HepG2 (cell line): ENCODE measurements around the gene KLHL36. TPM values are rescaled to one million over a fixed set of nuclear protein-coding genes. Genes with fewer than 3 reads are reported as not detected.
A peak's percentile ranks its signal among the peaks of the same experiment; 100 is the strongest.

Experiments used
- ATAC-seq: fragments of 200-7000 bp; cut with Tn5 transposase; 3 replicates; pipeline ENCODE4 v1.9.1; 2020; ENCODE audit warnings: mild to moderate bottlenecking, moderate library complexity
- BruUV-seq: library from RNA; stranded (reverse); fragments of 400-500 nt; replicated peaks from 2 replicates; lab custom pipeline; 2021; lab: Mats Ljungman, UMichigan
- CTCF ChIA-PET: fragments of 300-600 bp; formaldehyde crosslinking; extraction: SDS; loops from one replicate; lab custom pipeline; 2021; ENCODE audit warnings: low total read pairs, inconsistent platforms, low intra/inter-chr PET ratio; lab: Yijun Ruan, JAX
- POLR2A ChIA-PET: fragments of 350-600 bp; sonication (Branson Sonifier 250); formaldehyde crosslinking; loops from one replicate; lab custom pipeline; 2020; ENCODE audit warnings: antibody characterized with exemption, inconsistent platforms; lab: Yijun Ruan, JAX
- DNase-seq: peaks from one replicate; pipeline ENCODE4 v3.0.0-alpha.2; 2015; ENCODE audit warnings: low spot score
- FAIRE-seq: peaks from 3 replicates; lab custom pipeline; 2011; peaks lifted over from hg19 to GRCh38; lab: Jason Lieb, UNC
- H2AFZ ChIP-seq: one replicate; pipeline ENCODE4 v1.6.1; 2011; ENCODE audit warnings: low read length, inconsistent platforms
- H3K27ac ChIP-seq: fragments of 300-600 bp; 3 replicates; pipeline ENCODE4 v1.8.0; 2011; ENCODE audit warnings: mixed run types, mild to moderate bottlenecking, mixed read lengths, low read length, inconsistent platforms; ENCODE audit not compliant: insufficient read depth; ENCODE audit errors: extremely low read length
- H3K27me3 ChIP-seq, 2 experiments: fragments of 200-600 bp in 1 of 2; 2 replicates in 1 of 2; 3 replicates in 1 of 2; pipeline versions ENCODE4 v1.6.0 to v1.8.0; 2011; ENCODE audit warnings: low read length in 2 of 2, mild to moderate bottlenecking in 2 of 2, moderate library complexity in 2 of 2, inconsistent platforms in 1 of 2; ENCODE audit not compliant: insufficient read depth in 2 of 2, control insufficient read depth in 1 of 2
- H3K36me3 ChIP-seq, 2 experiments: fragments of 200-600 bp in 1 of 2; replicated peaks in 1 of 2; 2 replicates in 1 of 2; 3 replicates in 1 of 2; pipeline versions ENCODE4 v1.5.1 to v1.8.0; 2011; ENCODE audit warnings: low read length in 2 of 2, inconsistent platforms in 1 of 2; ENCODE audit not compliant: insufficient read depth in 2 of 2, control insufficient read depth in 1 of 2
- H3K4me1 ChIP-seq: 2 replicates; pipeline ENCODE4 v1.5.1; 2012; ENCODE audit warnings: low read length, inconsistent platforms; ENCODE audit not compliant: insufficient read depth
- H3K4me2 ChIP-seq: 2 replicates; pipeline ENCODE4 v1.6.0; 2011; ENCODE audit warnings: low read depth, low read length, inconsistent platforms
- H3K4me3 ChIP-seq, 3 experiments: fragments of 200-600 bp in 1 of 3; sonication (generic), shearing (Covaris generic) in 1 of 3; replicated peaks in 1 of 3; 2 replicates each; pipeline ENCODE4 v1.5.1; 2011 to 2016; ENCODE audit warnings: low read length in 3 of 3, inconsistent platforms in 2 of 3, low read depth in 2 of 3, mild to moderate bottlenecking in 2 of 3, control low read depth in 1 of 3, mixed read lengths in 1 of 3; ENCODE audit not compliant: insufficient read depth in 1 of 3
- H3K79me2 ChIP-seq: one replicate; pipeline ENCODE4 v1.6.1; 2011; ENCODE audit warnings: low read length, inconsistent platforms; ENCODE audit not compliant: insufficient read depth
- H3K9ac ChIP-seq: 2 replicates; pipeline ENCODE4 v1.6.0; 2011; ENCODE audit warnings: mild to moderate bottlenecking, low read depth, low read length, inconsistent platforms; ENCODE audit not compliant: insufficient read depth
- H3K9me3 ChIP-seq: 2 replicates; pipeline ENCODE4 v1.5.1; 2012; ENCODE audit warnings: mild to moderate bottlenecking, low read length
- H4K20me1 ChIP-seq: 2 replicates; pipeline ENCODE4 v1.6.0; 2011; ENCODE audit warnings: inconsistent platforms, mild to moderate bottlenecking, low read length, moderate library complexity; ENCODE audit not compliant: insufficient read depth
- BRD4 ChIP-seq: sonication (generic); formaldehyde crosslinking; IDR thresholded peaks from 2 replicates; pipeline ENCODE4 v1.4.0; 2020; ENCODE audit warnings: missing genetic modification reagents
- ELF4 ChIP-seq: sonication (generic); formaldehyde crosslinking; IDR thresholded peaks from 2 replicates; pipeline ENCODE4 v1.5.0; 2020; ENCODE audit warnings: missing genetic modification reagents, mild to moderate bottlenecking, moderate library complexity, borderline replicate concordance
- FOSL2 ChIP-seq: sonication (generic); formaldehyde crosslinking; IDR thresholded peaks from 2 replicates; pipeline ENCODE4 v1.4.0; 2020; ENCODE audit warnings: missing genetic modification reagents
- HOXA3 ChIP-seq: sonication (generic); formaldehyde crosslinking; IDR thresholded peaks from 2 replicates; pipeline ENCODE4 v1.5.0; 2020; ENCODE audit warnings: missing genetic modification reagents
- MXD4 ChIP-seq: IDR thresholded peaks from 2 replicates; pipeline ENCODE4 v1.6.1; 2016; ENCODE audit warnings: mild to moderate bottlenecking, missing biosample characterization, missing genetic modification reagents
- TBX3 ChIP-seq: fragments of 450-650 bp; IDR thresholded peaks from 2 replicates; pipeline ENCODE4 v1.6.1; 2017; ENCODE audit warnings: antibody characterized with exemption, mild to moderate bottlenecking, inconsistent platforms, borderline replicate concordance
- ZNF260 ChIP-seq: sonication (generic); formaldehyde crosslinking; IDR thresholded peaks from 2 replicates; pipeline ENCODE4 v1.4.0; 2020; ENCODE audit warnings: missing genetic modification reagents, low read depth, mild to moderate bottlenecking, borderline replicate concordance
- ZNF441 ChIP-seq: sonication (generic); formaldehyde crosslinking; IDR thresholded peaks from 2 replicates; pipeline ENCODE4 v1.7.0; 2021; ENCODE audit warnings: missing genetic modification reagents, borderline replicate concordance
- ZNF562 ChIP-seq: sonication (generic); formaldehyde crosslinking; IDR thresholded peaks from 2 replicates; pipeline ENCODE4 v1.8.0; 2022; ENCODE audit warnings: missing genetic modification reagents, borderline replicate concordance
- ZNF776 ChIP-seq: sonication (generic); formaldehyde crosslinking; IDR thresholded peaks from 2 replicates; pipeline ENCODE4 v1.4.0; 2020; ENCODE audit warnings: mild to moderate bottlenecking, missing genetic modification reagents
- ZNF788 ChIP-seq: sonication (generic); formaldehyde crosslinking; IDR thresholded peaks from 2 replicates; pipeline ENCODE4 v1.5.0; 2020; ENCODE audit warnings: mild to moderate bottlenecking, missing genetic modification reagents, borderline replicate concordance
- WGBS: methylation state at CpG from one replicate; pipeline ENCODE4 v1.1.6; 2017; ENCODE audit warnings: low lambda C conversion rate; 5-methylcytosine and 5-hydroxymethylcytosine counted together
- in situ Hi-C: cut with HindIII; loops from 2 replicates; pipeline ENCODE4 v1.10.0; 2017; ENCODE audit warnings: low pct_unique_long_range_greater_than_20kb; ENCODE audit not compliant: extremely low pct_ligation_motif_present
- intact Hi-C: fragments of 100-400 bp; cut with micrococcal nuclease; formaldehyde crosslinking; loops from one replicate; pipeline ENCODE4 v1.10.0; 2022; ENCODE audit not compliant: unreplicated experiment
- polyA plus RNA-seq, 8 experiments: library from polyadenylated mRNA; depleted of rRNA in 3 of 8; stranded (reverse) in 7 of 8; unstranded in 1 of 8; fragments of >200 nt; fragmentation: Illumina TruSeq in 4 of 8; extraction: Trizol in 4 of 8; gene quantifications; 2 replicates each; pipeline versions ENCODE4 v1.2.1 to v1.2.3, GENCODE V29; 2011 to 2016; ENCODE audit warnings: low read depth in 4 of 8, missing spikeins in 1 of 8, mixed read lengths in 1 of 8; ENCODE audit not compliant: insufficient read depth in 1 of 8
- total RNA-seq, 5 experiments: library from RNA; depleted of rRNA; stranded (reverse); fragments of >200 nt; fragmentation: Illumina TruSeq; extraction: Trizol; gene quantifications; 2 replicates each; pipeline ENCODE4 v1.2.3, GENCODE V29; 2016; ENCODE audit warnings: low read depth in 1 of 5
- TF ChIP-seq, protein P1 (sequence below): sonication (generic); formaldehyde crosslinking; IDR thresholded peaks from 2 replicates; pipeline ENCODE4 v1.9.0; 2022; ENCODE audit warnings: missing genetic modification reagents, mild to moderate bottlenecking, borderline replicate concordance
- TF ChIP-seq, protein P2 (sequence below), 2 experiments: fragments of 450-650 bp in 1 of 2; sonication (generic) in 1 of 2; formaldehyde crosslinking; IDR thresholded peaks; 2 replicates each; pipeline versions ENCODE4 v1.5.0 to v1.8.0; 2020 to 2022; ENCODE audit warnings: mild to moderate bottlenecking in 1 of 2, missing genetic modification reagents in 1 of 2
- TF ChIP-seq, protein P3 (sequence below): sonication (generic); formaldehyde crosslinking; IDR thresholded peaks from 2 replicates; pipeline ENCODE4 v1.5.1; 2020; ENCODE audit warnings: missing genetic modification reagents, mild to moderate bottlenecking, borderline replicate concordance
- TF ChIP-seq, protein P4 (sequence below): sonication (generic); formaldehyde crosslinking; IDR thresholded peaks from 2 replicates; pipeline ENCODE4 v1.4.0; 2020; ENCODE audit warnings: mild to moderate bottlenecking, missing genetic modification reagents

The KLHL36 gene
- total and polyA plus RNA-seq, 2 of the 13 experiments (the other 11 are each of a cell fraction or from before 2014, with no cell fraction given) = 24.3 to 26.0 TPM

DNA sequence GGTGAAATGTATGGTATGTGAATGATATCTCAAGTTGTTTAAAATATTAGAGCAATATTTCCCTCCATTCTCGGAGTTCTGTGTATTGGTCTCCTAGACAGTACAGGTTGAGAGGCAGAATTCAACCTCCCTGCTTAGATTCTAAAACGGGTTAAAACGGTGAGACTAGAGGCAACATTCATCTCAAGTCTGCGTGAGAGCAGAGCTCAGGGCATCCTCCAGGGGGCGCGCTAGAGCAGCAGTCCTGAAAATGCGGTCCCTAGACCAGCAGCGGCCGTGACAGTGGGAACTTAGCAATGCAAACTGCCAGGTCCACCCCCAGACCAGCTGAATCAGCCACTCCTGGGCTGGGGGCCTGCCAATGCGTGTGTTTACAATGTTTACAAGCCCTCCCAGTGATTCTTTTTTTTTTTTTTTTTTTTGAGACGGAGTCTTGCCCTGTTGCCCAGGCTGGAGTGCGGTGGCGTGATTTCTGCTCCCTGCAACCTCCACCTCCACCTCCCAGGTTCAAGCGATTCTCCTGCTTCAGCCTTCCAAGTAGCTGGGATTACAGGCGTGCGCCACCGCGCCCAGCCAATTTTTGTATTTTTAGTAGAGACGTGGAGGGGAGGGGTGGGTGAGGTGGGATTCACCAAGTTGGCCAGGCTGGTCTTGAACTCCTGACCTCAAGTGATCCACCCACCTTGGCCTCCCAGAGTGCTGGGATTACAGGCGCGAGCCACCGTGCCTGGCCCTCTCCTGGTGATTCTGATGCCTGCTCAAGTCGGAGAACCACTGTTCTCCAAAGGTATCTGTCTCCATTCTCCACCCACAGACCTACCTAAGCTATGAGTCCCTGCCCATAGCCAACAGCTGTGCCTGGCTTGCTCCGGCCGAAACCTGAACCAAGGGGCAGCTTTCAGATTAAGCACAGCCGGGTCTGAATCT, 24.2 kb downstream of the KLHL36 start (continued):
- TF ChIP-seq, protein P1, sequence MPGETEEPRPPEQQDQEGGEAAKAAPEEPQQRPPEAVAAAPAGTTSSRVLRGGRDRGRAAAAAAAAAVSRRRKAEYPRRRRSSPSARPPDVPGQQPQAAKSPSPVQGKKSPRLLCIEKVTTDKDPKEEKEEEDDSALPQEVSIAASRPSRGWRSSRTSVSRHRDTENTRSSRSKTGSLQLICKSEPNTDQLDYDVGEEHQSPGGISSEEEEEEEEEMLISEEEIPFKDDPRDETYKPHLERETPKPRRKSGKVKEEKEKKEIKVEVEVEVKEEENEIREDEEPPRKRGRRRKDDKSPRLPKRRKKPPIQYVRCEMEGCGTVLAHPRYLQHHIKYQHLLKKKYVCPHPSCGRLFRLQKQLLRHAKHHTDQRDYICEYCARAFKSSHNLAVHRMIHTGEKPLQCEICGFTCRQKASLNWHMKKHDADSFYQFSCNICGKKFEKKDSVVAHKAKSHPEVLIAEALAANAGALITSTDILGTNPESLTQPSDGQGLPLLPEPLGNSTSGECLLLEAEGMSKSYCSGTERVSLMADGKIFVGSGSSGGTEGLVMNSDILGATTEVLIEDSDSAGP (CRISPR knock-in tag) = peak; percentile 53
- TF ChIP-seq HOXA3 (CRISPR knock-in tag) (peak; percentile 37; the same call in 1 of the 2 replicates), MXD4 (0 out of 2 replicates have a peak, but pooled peaks have one; percentile 30), ELF4 (no peak), ZNF788 (peak; percentile 42; the same call in 1 of the 2 replicates)

DNA sequence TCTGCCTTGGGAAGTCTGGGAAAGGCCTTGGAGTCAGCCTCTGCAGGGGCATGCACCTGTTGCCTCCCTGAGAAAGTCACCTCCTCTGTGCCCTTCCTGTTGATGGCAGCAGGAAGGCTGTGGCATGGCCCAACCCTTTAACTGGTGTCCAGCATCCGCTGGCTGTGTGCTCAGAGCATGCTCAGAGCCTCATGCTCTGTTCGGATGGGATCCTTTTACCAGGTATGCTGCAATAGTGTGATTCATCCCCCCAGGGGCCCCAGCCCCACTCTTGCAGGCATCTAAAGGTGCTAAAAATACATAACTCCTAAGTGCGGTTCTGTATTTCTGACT, 24.9 kb downstream of the KLHL36 start:
- no peak for FAIRE-seq
- TF ChIP-seq ZNF562 = no peak
- 0 out of 2 replicates have a peak, but pooled peaks have one; percentile 32 for TF ChIP-seq ZNF776
- TF ChIP-seq BRD4 (CRISPR knock-in tag) = no peak
- peak; percentile 43; the same call in 1 of the 2 replicates for TF ChIP-seq TBX3
- peak; percentile 93 for TF ChIP-seq FOSL2 (CRISPR knock-in tag)
- TF ChIP-seq, protein P2, sequence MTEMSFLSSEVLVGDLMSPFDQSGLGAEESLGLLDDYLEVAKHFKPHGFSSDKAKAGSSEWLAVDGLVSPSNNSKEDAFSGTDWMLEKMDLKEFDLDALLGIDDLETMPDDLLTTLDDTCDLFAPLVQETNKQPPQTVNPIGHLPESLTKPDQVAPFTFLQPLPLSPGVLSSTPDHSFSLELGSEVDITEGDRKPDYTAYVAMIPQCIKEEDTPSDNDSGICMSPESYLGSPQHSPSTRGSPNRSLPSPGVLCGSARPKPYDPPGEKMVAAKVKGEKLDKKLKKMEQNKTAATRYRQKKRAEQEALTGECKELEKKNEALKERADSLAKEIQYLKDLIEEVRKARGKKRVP (CRISPR knock-in tag; IDR thresholded peaks at IDR 0.05) = peak in 1 of 2 experiments; percentile 27; a peak in 1 of 4 replicates
- TF ChIP-seq, protein P3, sequence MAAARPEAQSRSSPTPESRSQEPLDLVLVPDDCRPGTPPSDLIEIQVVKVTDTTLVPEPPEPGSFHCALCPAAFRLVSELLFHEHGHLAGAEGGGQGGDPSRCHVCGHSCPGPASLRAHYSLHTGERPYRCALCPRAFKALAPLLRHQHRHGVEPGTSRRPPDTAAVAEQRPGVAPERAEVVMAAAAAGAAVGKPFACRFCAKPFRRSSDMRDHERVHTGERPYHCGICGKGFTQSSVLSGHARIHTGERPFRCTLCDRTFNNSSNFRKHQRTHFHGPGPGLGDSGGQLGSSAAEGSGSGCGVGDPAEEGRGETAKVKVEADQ = no peak
- TF ChIP-seq ZNF441 = no peak
- TF ChIP-seq ZNF260 (CRISPR knock-in tag) = no peak
- TF ChIP-seq, protein P4, sequence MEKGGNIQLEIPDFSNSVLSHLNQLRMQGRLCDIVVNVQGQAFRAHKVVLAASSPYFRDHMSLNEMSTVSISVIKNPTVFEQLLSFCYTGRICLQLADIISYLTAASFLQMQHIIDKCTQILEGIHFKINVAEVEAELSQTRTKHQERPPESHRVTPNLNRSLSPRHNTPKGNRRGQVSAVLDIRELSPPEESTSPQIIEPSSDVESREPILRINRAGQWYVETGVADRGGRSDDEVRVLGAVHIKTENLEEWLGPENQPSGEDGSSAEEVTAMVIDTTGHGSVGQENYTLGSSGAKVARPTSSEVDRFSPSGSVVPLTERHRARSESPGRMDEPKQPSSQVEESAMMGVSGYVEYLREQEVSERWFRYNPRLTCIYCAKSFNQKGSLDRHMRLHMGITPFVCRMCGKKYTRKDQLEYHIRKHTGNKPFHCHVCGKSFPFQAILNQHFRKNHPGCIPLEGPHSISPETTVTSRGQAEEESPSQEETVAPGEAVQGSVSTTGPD = no peak

More for the DNA sequence above, 24.9 kb downstream of the KLHL36 start:
- WGBS = 12% methylated on average over 3 of the region's 3 CpGs
- Histone ChIP-seq H3K4me1 (peaks cover 40% of the 10 kb centered on the region), H3K9me3 (no peaks in the 10 kb centered on the region), H3K36me3 (no peaks in the 10 kb centered on the region), H4K20me1 (no peaks in the 10 kb centered on the region), H3K27ac (no peak overlapping the region), H3K79me2 (no peaks in the 10 kb centered on the region), H3K4me3 (no peak overlapping the region), H3K4me2 (no peak overlapping the region; the same call in 1 of the 2 replicates), H3K27me3 (0 out of 5 replicates have a peak, but pooled peaks cover 0 to 21% of the 10 kb centered on the region in 2 experiments), H3K9ac (no peak overlapping the region), H2AFZ (no peak overlapping the region)
- intact Hi-C loops = loop anchor here (2.0 kb wide), 1 partner anchor 28 kb away; no protein-coding TSS in a partner anchor
- BruUV-seq = no TSS peak
- DNase-seq (no peak), ATAC-seq (peak; percentile 12)
- in situ Hi-C loops = loop anchor here (5.0 kb wide), 1 partner anchor 54 kb away; no protein-coding TSS in a partner anchor
- CTCF ChIA-PET = interaction anchor here (2.9 to 3.3 kb wide), 2 partner anchors 52 to 65 kb away, joined by 34 to 69 read pairs; no protein-coding TSS in a partner anchor
- POLR2A ChIA-PET = no interaction called here
